Fibroblast of skin of left quadriceps (primary cell): ENCODE data around the gene CD38.
A peak's percentile ranks its signal among the peaks of the same experiment; 100 is the strongest.
"Not testable (repeated sequence)": the region's sequence is repeated elsewhere in the genome, so short reads cannot be mapped to it uniquely, and the experiment has no call there.

ENCODE experiments used
- DNase-seq, 2 experiments: peaks; one replicate each; pipeline ENCODE4 v3.0.0-alpha.2; 2013; ENCODE audit warnings: low read depth in 2 of 2

CD38 gene

DNA sequence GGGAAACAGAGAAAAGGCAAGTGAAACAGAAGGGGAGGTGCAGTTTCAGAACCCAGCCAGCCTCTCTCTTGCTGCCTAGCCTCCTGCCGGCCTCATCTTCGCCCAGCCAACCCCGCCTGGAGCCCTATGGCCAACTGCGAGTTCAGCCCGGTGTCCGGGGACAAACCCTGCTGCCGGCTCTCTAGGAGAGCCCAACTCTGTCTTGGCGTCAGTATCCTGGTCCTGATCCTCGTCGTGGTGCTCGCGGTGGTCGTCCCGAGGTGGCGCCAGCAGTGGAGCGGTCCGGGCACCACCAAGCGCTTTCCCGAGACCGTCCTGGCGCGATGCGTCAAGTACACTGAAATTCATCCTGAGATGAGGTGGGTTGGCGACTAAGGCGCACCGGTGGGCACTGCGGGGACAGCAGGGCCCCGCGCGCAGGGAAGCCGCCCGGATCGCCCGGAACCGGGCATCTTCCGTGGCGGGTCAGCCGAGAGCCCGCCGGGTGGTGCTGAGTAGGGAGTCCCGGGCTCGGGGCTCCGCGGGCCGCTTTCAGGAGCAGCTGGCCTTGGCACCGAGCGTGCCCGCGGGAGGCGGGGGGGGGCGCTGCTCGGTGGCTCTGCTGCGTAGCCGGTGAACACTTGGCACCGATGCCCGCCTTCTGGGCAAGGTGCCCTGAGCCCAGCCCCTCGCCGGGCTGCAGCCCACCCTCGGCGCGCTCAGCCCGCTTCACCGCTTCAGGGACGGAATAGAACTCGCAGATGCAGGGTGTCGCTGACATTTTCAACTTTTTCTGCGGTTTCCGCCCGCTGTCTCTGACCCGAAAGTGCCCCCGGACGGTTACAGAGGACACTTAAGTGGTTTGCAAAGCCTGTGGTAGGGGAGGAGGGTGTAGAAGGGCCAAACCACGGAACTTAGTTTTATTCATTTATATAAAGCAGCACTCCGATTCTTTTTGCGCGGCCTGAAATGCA lies at the start of gene CD38:
Gene CD38 (plus strand): TSS at position 40 of the 953 bp plus-strand sequence. CDS start 87 bp downstream, at position 127.
- DNase-seq, result no peak

DNA sequence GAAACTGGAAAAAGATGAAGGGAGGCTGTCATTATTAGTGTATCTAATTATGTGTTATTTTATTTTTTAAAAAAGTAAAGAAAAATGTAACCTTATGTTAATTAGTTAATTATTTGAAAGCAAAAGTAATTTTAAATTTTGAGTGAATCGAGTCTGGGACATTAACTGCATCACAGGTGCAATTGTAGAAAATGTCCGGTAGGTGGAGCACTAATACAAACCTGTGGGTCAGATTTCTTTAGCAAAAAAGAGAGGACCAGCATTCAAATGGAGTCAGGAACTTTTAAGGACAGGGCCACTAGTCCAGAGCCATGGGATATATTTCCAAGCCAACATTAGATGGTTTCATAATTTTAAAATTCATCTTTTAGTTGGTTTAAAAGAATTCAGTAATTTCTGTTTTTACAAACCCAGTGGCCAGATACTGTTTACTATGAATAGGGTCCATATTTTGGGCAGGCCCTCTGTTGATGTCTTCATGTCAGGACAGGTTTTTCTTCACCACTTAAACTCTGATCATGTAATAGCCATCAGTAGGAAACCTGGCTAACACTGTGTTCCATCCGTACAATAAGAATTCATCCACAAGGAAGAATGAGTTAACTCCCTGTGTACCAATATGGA lies 48.1 kb upstream of the CD38 start:
- no peak for DNase-seq

DNA sequence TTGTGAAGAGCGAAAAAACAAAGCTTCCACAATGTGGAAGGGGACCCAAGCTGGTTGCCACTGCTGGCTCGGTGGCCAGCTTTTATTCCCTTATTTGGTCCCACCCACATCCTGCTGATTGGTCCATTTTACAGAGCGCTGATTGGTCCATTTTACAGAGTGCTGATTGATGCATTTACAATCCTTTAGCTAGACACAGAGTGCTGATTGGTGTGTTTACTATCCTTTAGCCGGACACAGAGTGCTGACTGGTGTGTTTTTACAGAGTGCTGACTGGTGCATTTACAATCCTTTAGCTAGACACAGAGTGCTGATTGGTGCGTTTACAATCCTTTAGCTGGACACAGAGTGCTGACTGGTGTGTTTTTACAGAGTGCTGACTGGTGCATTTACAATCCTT lies 45.1 kb upstream of the CD38 start:
- not testable (repeated sequence) for DNase-seq

DNA sequence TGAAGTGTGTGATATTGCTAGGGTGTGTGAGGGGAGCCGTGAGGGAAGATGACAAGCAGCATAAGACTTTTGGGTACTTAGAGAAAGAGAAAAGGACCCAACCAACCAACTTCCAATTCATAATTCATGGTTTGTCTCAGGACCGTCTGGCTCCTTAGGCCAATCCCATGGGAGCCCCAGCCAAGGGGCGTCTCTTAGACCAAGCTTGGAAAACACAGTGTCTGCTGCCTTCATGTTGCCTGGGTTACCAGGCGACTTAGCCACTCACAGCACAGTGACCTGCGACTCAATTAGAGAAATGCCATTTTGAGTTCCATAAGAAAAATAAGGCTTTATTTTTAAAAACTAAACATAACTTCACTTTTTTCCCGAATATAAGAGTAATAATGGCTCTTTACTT lies 42.6 kb upstream of the CD38 start:
- DNase-seq, result no peak

DNA sequence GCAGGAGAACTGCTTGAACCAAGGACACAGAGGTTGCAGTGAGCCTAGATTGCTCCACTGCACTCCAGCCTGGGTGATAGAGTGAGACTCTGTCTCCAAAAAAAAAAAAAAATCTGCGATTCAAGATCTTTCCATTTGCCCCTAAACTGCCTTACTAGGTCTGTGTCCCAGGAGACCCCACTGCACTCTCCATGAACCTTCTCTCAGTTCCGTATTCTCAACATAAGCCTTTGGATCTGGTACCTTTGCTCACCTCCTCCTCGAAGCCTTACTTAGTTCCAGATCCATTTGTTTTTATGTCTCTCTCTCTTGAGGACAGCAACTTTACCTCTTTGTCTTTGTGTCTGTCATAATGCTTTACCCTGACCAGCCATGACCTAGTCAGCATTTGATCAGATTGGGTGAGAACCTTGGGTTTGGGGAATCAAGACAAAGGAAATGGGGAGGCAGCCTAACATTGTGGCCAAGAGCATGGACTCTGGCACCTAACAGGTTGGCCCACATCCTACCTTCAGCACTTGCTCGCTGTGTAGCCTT lies 41.5 kb upstream of the CD38 start:
- DNase-seq, result no peak

DNA sequence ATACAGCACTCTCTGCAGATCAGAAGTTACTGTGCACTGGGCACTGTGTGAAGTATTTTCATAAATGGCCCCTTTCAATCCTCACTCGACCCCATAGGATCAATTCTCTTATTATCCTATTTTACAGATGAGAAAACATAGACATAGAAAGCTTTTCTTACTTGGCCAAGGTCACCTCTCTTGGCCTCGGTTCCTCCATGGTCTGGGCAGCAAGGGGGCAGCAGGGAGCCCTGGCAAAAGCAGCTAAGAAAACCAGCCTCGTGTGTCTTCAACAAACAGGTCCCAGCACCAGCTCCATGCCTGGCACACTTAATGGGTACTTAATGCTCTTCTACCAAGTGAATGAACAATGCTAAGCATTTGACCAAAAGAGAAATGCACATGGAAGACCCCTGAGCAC lies 40.9 kb upstream of the CD38 start:
- DNase-seq, result no peak

DNA sequence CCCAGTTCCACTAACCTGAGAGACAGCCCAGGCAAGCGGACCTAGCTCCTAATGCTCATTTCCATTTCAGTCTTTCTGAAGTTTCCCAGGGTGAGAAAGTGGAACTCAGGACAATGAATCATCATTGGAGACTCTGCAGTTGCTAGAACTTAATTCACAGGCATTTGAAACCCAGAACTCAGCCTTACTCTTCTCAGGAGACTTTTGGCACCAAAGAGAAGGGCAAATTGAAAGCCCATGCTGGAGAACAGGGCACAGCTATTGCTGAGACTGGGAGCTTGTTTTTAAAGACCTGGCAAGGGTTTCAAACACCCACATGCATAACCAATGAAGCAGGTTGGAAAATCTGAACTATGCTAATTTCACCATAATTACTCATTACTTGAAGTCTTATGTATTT lies 39.3 kb upstream of the CD38 start:
- DNase-seq, result no peak

DNA sequence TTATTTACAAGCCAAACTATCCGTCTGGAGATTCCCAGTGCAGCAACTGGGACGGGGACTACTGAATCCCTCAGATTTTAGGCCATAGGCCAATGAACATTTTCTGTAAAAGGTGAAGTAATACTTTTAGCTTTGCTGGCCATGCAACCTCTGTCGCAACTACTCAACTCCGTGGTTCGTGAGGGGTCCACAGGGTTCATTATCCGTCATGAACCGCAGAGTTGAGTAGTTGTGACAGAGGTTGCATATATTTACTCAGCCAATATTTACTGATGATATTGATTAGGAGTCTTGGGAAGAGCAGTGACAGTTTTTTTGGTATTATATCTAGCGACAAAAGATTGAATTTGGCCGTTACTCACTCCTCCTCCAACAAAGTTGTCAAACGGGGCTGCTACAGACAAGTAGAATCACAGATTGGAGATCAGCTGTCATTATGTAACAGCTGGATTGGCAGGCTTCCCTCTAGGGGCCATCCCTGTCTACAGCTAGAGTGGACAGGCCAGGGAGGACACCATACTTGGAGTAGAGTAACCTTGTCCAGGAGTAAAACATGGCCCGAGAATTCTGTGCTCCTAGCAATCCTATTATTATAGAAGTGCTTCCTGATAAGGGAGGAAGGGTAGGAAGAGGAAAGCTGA lies 37.2 kb upstream of the CD38 start:
- DNase-seq, result no peak

DNA sequence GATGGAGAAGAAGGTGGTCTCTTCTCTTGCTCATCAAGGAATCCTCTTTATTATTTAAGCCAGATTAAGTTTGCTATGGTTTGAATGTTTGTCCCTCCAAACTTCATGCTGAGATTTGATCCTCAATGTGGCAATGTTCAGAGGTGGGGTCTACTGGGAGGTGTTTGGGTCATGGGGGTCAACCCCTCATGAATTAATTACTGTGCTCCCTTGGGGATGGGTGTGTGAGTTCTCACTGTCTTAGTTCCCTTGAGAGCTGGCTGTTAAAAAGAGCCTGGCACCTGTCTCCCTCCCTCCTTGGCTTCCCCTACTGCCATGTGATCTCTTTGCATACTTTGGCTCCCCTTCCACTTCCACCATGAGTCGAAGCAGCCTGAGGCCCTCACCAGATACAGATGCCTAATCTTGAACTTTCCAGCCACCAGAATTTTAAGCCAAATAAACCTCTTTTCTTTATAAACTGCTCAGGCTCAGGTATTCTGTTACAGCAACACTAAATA lies 36.0 kb upstream of the CD38 start:
- no peak for DNase-seq

DNA sequence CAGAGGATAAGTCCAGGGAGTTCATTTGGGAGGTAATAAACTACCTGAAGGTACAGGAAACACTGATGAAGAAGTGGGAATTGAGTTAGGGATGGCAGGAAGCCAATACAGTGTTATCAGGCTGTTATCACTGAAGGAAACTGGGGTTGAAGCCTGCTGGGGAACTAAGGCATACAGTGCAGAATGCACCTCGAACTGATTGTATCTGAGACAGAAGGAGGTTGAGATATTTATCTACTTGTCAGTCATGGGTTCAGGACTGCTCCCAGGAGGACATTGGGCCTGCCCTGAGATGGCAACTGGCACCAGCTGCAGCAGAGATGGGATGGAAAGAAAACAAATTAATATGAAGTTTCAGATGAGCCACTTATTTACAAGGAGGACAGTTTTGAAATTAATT lies 35.5 kb upstream of the CD38 start:
- no peak for DNase-seq

DNA sequence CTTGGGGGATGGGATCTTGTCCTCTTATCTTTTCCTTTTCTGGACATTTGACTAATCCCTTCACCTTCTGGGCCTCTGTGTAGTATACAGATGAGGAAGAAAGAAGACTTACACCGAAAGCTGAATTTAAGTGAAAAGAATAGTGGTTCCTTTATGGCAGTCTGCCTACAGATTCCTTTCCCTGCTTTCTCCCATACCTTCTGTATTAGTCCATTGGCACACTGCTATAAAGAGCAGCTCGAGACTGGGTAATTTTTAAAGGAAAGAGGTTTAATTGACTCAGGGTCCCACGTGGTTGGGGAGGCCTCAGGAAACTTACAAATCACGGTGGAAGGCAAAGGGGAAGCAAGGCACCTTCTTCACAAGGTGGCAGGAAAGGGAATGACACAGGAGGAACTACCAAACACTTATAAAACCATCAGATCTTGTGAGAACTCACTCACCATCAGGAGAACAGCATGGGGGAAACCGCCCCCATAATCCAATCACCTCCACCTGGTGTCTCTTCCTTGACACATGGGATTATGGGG lies 34.0 kb upstream of the CD38 start:
- no peak for DNase-seq

DNA sequence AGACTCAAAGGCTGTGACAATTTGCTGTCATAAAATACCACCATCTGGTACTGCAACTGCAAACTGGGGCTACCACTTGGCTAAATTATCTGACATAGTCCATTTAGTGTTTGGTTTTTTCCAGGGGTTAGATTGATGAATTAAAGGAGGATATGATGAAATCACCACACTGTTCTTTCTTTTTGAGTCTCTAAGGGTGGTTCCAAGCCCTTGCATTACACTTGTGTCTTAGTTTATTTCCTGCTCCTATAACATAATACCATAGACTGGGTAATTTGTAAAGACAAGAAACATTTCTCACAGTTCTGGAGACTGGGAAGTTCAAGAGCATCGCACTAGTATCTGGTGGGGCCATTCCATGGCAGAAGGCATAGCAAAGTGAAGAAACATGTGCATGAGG lies 32.0 kb upstream of the CD38 start:
- DNase-seq, result no peak

DNA sequence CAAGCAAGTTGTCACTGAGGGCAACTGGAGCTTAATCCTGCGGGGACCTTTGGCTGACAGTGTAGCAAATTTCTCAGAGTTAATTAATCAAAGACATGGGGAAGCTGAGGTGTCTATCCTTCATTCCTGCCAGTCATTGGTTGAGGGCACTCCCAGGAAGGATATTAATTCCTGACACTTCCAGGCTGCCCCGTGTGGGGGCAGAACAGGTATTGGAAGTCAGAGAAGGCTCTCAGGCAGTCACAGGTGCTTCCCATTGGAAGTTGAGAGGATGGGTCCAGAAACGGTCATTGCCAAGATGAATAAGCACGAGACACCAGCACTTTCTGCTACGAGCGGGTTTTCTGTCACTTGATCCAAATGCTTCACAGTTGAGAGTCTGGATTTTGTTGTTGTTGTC lies 29.1 kb upstream of the CD38 start:
- DNase-seq, result no peak

DNA sequence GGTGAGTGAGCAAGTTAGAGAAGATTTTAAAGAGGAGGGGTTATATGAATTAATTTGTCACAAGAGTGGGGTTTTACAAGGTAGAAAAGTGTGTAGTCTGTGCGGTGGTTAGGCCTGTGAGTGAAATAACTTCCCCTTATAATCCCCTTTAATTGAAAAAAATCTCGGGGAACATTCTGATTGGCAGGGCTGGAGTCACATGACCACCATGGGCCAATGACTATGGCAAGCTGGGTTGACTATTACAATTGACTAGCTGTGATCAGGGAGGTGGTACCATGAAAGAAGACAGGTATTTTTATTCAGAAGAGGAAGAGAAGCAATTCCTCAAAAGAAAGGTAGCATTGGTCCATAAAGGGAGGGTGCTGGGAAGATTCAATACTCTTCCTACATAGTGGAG lies 27.0 kb upstream of the CD38 start:
- no peak for DNase-seq

DNA sequence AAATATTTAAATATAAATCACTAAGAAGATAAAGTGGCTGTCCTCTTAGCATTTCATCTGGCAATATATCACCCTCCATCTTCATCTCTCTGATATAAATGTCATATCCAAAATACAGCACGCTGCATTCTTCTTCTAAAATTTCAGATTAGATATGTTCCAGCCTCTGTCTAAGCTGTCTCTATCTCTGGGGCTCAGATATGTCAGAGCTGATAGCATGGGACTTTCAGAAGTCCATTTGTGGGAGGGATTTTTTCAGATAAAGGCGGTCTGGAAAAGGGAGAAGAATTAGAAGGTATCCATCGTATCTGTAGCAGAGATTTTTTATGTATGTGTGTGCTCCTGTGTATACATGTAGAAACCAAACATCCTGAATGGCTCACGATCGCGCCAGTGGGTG lies 25.0 kb upstream of the CD38 start:
- no peak for DNase-seq

DNA sequence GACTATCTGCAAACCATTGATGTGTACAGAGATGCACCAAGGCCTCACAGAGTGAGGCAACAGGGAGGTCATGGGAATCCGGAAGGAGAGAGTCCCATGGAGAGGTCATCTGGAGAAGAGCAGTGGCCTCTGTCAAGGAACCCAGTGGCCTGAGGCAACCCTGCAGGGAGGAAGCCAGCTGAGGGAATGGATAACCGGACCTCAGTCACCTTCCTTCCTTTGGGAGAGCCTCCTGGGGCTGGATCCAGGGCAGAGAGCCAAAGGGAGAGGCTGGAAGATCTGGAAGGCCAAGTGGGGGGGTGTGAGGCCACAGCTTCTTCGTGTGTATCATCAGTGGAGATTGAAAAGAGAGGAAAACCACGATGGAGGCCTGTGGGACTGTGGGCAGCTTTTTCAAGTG lies 24.3 kb upstream of the CD38 start:
- DNase-seq, result no peak

DNA sequence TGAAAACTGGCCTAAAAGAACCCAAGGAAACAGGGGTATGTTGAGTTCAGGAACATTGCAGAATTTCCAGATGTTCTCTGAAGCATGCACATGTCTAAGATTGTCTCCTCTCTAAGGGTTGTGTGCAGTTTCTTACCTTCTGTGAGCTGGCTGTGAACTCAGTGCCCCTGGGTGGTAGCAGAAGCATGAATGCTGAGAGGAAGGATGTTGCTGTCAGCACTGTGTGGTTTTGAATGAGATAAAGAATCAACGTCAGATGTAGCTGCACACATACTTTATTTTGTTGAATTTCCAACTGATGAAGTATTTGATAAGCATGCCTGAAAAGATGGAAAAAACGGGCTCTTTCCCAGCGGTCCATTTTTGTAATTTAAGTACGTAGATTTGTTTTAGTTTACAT lies 23.8 kb upstream of the CD38 start:
- peak; percentile 17 to 20 for DNase-seq

DNA sequence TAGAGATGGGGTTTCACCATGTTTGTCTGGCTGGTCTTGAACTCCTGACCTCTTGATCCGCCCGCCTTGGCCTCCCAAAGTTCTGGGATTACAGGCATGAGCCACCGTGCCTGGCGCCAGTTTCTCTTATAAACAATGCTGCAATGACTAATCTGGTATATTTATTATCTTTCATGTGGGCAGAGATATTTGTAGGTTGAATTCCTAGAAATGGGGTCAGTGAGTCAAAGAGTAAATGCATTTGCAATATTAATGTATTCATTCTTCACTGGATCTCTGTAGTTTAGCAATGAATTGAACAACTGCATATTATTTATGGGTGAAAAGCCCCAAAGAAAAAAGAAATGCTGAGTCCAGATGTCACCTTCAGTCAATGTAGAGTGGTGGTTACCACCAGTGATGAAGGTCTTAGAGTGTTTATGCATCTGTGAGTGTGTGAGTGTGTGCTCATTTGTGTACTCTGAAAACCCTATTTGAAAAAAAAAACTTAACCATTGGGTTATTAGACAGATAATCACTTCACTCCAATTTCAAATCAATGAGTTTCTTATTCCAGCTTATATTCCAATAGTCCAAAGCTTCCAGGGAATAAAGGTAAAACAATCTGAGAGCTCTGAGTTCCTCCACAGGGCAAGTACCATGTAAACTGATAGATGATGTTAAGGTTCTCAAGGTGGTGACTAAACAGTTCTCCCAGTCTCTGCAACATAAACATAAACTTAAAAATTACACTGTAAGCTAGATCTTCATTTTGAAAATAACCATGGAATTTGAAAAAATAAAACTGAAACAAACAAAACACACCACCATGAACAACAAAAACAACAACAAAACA lies 22.6 kb upstream of the CD38 start:
- DNase-seq, result no peak

DNA sequence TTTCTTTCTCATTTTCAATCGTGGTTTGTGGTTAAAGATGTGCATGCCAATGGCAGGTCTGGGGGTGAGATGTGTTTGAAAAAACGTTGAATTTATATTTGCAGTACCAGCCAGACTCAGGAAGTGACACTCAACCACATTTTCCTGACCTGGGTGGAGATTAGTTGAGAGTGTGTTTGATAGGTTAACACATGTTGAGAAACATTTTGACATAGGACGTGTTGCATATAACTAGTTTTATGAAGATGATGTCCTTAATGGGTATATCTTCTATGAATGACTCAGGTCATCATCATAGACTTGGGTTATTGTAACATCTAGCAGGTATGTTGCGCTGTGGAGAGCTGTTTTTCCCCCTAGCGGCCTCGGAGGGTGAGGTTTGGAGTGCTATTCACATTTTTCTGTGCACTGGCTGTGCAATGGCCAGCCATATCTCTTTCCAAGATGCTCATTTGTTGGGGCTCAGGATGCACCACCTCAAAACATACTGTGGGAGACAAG lies 21.7 kb upstream of the CD38 start:
- DNase-seq, result no peak

DNA sequence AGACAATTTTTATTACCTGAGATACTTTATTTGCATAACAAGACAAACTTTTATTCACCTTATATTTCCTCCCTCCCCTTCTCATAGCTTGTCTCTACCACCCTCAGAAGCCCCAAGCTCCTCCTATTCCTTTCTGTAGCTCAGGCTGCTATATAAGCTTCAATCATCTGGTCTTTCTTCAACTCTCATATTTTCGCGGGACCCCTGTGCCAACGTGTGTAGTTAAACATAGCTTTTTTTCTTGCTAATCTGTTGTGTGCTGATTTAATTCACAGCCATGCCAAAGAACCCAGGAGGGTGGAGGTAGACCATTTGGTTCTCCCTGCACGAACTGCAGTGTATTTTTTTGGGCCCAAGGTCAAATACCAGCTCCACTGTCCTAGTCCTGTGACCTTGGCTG lies 21.1 kb upstream of the CD38 start:
- no peak for DNase-seq

DNA sequence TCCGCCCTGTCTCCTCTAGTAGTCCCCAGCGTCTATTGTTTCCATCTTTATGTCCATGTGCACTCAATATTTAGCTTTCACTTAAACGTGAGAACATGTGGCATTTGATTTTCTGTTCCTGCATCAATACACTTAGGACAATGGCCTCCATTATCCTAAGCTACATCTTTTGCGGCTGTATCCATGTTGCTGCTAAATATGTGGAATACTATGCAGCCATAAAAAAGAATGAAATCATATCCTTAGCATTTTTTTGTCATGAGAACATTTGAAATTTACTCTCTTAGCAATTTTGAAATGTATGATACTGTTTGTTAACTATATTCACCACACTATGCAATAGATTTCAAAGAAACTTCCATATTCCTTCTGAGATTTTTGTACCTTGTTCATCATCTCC lies 19.8 kb upstream of the CD38 start:
- no peak for DNase-seq
